NB4 (cell line): Measurements from ENCODE around the gene TEDC1.

Source experiments
- DNase-seq: peaks from one replicate; pipeline ENCODE4 v3.0.0; 2010; ENCODE audit warnings: low read depth
- H3K4me3 ChIP-seq: one replicate; pipeline ENCODE4 v1.5.1; 2011; ENCODE audit warnings: mild to moderate bottlenecking, low read depth, low read length, moderate library complexity
- MYC ChIP-seq: IDR thresholded peaks from 2 replicates; pipeline ENCODE4 v1.6.1; 2011; ENCODE audit warnings: low read depth, low read length
- POLR2A ChIP-seq: IDR thresholded peaks from 2 replicates; pipeline ENCODE4 v1.6.1; 2011; ENCODE audit warnings: mild to moderate bottlenecking; ENCODE audit not compliant: insufficient read length; ENCODE audit errors: extremely low read depth
- TF ChIP-seq, protein P1 (sequence below): IDR thresholded peaks from 2 replicates; pipeline ENCODE4 v1.6.1; 2011; ENCODE audit warnings: low read depth, low read length

Gene TEDC1

DNA sequence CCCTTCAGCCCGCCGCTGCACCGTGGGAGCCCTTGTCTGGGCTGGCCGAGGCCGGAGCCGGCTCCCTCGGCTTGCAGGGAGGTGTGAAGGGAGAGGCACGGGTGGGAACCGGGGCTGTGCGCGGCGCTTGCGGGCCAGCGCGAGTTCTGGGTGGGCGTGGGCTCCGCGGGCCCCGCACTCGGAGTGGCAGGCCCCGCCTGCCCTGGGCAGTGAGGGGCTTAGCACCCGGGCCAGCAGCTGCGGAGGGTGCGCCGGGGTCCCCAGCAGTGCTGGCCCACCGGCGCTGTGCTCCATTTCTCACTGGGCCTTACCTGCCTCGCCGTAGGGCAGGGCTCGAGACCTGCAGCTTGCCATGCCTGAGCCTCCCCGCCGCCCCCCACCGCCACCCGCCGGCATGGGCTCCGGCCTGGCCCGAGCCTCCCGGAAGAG is 56.7 kb downstream of the TEDC1 start:
- TF ChIP-seq MYC (no peak), POLR2A (no peak)
- TF ChIP-seq, protein P1, sequence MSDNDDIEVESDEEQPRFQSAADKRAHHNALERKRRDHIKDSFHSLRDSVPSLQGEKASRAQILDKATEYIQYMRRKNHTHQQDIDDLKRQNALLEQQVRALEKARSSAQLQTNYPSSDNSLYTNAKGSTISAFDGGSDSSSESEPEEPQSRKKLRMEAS: no peak
- H3K4me3 ChIP-seq: no peak overlapping the region
- DNase-seq: no peak
